Measurements from ENCODE around the gene LY6G5B.

LY6G5B gene

DNA sequence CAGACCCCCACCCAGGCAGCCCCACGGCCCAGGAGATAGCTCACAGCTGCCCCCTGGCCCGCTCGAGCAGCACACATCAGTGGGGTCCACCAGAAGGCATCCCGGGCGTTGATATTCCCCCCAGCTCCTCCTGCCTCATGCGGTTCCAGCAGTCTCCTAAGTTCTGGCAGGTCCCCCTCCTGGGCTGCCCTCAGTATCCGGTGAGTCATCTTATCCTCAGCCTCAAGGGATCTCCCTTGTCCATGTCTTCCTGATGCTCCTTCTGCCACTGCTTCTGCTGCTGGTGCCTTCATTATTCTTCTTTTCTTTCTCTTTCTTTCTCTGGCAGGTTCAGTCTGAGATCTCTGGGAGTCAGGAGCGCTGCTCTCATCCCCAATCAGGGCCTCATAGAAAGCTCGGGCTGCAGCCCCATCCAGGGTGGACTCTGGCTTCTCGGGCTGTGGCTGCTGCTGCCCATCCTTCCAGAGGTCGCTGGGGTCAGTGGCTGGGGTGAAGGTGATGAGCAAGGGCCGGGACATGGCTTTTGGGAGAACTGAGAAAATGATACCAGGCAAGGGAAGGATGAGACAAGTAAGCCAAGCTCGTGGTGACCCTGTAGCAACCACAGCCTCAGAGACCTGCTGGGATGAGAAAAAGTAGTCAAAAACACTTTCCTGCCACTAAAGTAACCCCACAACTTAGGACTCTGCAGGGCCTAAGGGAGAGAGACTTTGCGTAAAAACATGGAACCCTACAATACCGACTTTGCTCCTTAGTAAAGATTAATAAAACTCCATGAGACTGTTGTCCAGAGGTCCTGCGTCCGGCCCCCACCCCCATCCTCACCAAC is 5.6 kb upstream of the LY6G5B start:
- peak in 1 of 2 experiments; percentile 22 for DNase-seq

DNA sequence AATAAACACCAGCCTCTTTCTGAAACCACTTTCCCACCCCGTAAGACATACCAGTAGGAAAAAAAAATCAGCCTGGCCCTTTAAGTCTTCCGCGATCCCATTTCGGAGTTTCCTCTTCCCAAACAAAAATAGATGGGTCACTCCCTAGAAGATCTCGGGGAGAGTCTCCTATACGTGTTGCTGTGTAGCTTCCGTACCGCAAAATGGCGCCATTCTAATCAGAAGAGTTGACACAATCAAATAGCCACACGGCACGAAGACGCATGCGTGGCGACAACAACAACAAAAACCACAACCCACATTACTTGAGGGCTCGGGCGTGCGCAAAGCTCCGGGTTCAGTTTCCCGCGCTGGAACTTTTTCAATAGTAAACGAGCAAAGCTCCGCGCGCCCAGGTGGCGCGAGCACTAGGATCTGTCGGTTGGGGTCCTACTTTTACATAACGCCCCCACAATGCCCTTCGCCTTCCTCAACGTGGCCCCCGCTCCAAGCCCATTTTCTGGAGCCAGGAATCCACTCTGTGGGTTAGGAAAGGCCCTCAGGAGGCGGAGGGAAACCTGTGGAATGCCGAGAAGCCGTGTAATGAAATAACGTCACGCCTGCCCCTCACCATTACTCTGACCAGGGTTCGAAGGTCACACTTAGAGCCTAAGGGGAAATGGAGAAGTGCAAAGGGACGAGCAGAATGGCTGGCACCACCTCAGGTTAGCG is 4.8 kb upstream of the LY6G5B start, which contains the start of gene GPANK1:
TSS of gene GPANK1 (minus strand) at position 208 of the 711 bp plus-strand sequence. CDS start 519 bp downstream, outside the sequence.
- peak; percentile 93 to 96 for DNase-seq

DNA sequence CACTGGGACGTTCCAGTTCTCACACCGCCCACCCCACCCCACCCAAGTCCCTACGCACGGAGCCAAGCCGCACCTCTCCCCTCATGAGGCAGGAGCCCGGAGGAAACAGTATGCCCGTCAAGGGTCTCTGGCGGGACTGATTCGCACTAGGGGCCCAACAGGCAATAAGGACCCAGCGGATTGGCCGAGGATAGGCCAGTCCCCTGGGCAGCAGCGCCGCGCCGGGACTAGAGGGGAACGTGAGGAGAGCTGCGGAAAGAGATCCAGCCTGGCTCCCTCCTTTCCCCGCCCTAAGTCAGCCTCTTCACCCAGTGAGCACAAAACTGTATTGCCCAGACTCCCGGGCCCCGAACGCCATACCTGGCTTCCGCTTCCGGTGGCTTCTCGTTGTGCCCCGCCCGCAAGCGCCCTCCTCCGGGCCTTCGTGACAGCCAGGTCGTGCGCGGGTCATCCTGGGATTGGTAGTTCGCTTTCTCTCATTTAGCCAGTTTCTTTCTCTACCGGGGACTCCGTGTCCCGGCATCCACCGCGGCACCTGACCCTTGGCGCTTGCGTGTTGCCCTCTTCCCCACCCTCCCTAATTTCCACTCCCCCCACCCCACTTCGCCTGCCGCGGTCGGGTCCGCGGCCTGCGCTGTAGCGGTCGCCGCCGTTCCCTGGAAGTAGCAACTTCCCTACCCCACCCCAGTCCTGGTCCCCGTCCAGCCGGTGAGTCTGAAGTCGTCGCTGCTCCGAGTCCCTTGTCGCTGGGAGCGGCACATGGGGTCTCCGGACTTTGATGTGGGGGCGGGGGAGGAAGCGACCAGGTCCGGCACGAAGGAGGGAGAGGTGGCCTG is 4.1 kb upstream of the LY6G5B start, which contains the start of gene CSNK2B:
TSS of gene CSNK2B (plus strand) at position 580 of the 836 bp plus-strand sequence. CDS start 752 bp downstream, outside the sequence.
- DNase-seq = peak; percentile 97 to 98

DNA sequence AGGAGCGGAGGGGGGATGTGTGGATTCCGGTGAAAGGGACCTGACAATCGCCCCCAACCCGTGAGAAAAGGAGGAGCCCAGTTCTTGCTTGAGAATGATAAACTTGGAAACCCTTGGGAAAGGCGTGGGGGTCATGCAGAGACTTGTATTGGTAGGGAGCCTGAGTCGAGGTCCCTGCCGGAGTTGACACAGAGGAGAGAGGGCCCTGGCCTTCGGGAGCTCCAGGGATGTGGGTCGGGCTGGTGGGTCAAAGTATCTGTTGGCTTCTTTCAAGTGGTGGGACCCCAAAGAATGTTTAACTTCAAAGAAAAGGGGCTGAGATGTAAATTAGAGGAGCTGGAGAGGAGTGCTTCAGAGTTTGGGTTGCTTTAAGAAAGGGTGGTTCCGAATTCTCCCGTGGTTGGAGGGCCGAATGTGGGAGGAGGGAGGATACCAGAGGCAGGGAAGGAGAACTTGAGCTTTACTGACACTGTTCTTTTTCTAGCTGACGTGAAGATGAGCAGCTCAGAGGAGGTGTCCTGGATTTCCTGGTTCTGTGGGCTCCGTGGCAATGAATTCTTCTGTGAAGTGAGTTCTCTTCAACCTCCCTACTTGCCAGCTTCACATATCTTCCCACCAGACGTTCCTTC is 3.3 kb upstream of the LY6G5B start:
- no peak for DNase-seq

DNA sequence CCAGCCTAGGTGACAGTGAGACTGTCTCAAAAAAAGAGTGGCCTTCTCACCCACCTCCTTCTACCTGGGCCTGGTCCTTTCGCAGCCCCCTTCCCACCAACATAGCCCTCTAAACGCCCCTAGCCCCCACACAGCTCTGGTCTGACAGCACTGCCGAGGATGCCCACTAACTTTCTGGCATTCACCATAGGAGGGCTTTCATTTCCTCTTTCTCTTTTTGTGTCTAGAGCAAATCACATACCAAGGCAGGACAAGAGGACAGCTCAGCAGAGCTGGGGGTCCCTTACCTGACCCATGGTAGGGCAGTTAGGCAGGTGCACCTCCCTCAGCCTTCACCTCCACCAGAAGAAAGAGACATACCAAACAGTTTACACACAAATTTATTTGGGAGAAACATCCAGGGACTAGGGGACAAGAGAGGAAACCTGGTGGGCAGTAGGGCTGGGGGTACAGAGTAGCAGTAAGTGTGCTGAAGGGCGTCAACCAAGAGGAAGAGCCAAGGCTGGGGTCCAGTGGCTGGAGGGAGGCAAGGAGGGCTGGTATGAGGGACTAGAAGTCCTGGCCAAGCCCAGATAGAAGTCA is 6.6 kb downstream of the LY6G5B start:
- DNase-seq = no peak

DNA sequence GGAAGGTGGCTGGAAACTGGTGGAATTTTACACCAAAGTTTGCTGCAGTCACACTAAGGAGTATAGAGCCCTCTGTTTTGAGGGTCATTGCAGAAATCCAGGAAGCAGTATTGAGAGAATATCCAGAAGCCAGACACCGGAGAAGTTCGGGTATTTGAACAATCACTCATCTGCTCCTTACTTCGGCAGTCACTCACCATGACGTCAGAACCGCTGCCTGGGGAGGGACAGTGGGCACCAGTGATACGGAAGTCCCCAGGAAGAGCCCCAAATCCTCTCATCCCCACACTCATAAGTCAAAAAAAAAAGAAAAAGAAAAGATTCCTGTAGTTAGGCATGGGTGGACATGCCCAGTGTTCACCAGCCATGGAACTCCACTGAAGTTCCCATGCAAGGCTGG is 7.1 kb downstream of the LY6G5B start:
- DNase-seq = no peak

DNA sequence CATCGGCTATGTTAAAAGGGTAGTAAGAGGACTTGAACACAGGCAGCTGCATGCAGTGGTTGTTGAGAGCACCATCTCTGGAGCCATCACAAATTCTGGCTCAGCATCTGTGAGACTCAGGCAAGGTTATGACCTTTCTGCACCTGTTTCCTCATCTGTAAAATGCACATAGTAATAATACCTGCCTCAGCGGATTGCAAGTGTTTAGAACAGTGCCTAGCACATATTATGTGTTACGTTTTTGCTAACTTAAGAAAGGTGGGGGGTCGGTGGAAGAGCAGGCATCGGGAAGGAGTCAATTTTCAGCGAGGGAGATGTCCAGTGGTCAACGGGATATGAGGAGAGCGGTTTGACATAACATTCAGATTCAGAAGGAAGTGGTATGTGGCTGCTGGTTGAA is 8.2 kb downstream of the LY6G5B start:
- DNase-seq = no peak

DNA sequence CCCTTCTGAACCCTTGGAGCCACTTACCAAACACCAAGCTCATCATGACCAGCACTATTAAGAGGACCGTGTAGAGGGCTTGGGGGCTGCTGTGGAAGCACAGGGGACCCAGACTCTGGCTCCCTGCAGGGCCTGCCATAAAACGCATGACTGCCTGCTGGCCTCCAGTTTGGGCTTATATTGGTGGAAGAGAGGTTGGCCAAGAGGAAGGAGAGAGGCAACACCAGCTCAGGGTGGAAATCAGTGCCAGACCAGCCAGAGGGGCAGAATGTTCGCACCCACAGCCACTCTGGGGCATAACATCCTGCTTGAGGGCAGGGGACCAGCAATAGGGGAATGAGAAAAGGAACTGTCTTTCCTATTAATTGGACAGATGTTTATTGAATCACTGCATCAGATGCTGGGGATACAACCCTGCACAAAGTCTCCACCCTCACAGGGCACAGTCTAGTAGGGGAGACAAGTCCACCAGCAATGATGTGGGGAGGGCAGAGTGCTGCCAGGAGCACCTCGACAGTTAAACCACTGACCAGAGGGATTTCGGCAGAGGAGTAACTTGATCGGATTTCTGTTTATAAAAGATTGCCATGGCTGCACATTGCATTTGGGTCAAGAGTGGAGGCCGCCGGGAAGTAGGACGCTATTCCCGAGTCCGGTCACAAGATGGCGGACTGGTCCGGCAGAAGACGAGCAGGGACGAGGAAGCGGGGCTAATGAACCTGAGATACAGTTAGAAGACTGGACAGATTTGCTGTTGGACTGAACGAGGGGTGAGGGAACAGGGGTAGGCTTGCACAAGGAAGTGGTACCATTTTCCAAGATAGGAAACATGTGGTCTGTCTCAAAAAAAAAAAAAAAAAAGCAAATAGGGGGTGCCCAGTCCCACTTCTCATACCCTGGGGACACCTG is 10.7 kb downstream of the LY6G5B start, which contains the start of gene LY6G5C:
TSS of gene LY6G5C (minus strand) at position 842 of the 909 bp plus-strand sequence. CDS start at position 148, 694 bp downstream.
- peak; percentile 78 to 87 for DNase-seq

DNA sequence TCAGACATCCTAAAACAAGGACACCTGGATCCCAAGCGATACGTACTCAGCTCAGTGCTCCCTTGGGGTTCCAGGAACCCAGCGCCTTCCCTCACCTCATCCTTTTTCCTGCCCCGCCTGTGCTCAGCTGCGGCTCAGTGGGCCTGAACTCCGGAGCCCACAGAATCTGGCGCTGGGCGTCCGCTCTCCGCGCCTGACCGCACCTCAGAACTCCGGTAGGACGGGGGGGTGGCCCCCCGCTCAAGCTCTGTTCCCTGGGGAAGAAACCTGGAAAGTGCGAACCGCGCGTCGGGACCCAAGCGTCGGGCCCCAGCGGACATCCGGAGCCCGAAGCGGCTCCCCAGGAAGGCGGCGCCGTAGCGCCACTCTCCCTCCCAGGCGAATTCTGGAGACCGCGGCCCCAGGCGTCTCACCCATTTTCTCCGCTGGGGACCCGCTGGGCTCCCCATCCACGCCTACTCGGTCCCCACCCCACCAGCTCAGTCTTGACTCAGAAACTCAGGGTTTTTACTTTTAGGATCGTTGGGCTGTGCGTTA is 11.4 kb downstream of the LY6G5B start:
- peak in 1 of 2 experiments; percentile 77 for DNase-seq

DNA sequence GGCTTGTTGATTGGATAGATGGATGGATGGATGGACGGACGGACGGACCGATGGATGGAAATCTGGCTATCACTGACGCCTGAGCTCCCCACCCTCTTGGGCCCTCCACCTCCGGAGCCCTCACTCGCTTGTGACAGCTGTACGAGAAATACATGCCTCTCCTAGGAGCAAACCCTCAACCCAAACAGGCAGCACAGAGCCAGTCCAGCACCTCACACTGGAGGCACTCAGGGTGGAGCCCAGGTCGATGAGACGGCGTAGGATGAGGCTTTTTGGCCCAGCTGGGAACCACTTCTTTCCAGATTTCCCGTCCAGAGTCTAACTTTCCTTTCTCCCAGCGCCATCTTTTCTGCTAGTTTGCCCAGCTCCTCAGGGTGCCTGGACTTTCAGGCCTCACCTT is 13.8 kb downstream of the LY6G5B start:
- no peak for DNase-seq

DNA sequence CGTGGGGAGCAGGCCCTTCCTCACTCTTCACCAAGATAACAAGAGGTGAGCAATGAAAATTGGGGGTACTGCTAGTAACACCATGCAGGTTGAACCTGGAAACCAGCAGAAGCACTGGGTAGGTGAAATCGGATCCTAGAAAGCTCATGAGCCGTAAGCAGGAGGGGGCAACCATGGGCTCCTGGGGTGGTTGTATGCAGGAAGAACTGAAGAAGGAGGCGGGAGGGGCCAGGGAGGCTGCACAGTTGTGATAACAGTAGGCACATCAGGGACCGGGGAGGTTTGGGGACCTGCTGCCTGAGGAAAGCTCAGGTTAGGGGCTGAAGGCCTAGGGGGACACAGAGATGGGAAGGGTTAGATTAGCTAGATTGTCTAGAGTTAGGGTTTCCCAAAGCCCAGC is 16.7 kb downstream of the LY6G5B start:
- no peak for DNase-seq

DNA sequence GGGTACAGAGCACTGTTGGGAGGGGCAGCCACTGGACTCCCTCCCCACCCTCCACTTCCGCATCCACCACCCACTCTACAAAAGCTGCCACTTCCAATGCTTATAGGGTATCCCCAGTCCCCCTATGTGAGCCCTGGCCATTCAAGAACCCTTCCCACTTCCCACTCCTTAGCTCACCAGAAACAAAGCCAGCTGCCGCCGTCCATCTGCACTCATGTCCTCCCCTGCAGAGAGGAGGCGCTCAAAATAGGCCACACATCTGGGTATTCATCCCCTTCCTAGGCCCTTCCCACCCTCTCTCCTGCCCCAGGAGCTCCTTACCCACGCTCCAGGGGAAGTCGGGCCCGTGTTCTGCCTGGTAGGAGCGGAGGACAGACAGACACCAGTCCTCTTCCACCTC is 17.5 kb downstream of the LY6G5B start:
- no peak for DNase-seq

DNA sequence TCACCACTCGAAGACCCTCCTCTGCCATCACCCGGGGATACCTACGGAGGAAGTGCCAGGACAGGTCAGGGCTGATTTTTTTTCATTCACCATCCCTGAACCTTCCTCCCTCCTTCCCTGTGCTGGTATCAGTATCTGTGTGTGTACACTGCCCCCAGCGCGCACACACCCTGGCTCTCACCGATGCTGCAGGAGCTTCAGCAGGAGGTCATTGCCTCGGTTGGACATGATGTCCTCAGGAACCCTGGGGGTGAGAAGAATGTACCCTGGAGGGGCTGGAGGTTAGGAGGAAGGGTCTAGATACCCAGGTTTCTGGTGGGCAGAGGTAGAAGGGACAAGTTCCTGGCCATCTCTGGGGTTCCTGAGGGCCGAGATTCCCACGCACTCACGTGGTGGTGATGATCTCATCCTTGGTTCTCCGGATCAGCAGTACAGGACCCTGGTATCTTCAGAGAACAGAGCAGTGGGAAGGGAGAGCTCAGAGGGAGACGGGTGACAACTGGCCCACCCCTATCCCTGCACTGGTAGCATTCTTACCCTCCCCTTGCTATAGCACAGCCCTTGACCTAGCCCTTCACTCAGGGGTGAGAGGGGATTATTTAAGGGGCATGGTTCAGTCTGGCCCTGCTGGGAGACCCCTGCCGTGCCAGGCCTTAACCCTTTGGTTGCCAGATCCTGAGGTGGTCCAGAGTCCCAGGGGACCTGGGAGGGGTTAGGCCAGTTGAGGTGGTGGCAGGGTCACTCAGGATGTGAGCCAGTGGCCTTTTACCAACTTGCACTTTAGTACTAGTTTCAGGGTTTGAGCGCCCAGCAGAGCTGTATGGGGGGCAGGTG is 18.3 kb downstream of the LY6G5B start:
- no peak for DNase-seq

DNA sequence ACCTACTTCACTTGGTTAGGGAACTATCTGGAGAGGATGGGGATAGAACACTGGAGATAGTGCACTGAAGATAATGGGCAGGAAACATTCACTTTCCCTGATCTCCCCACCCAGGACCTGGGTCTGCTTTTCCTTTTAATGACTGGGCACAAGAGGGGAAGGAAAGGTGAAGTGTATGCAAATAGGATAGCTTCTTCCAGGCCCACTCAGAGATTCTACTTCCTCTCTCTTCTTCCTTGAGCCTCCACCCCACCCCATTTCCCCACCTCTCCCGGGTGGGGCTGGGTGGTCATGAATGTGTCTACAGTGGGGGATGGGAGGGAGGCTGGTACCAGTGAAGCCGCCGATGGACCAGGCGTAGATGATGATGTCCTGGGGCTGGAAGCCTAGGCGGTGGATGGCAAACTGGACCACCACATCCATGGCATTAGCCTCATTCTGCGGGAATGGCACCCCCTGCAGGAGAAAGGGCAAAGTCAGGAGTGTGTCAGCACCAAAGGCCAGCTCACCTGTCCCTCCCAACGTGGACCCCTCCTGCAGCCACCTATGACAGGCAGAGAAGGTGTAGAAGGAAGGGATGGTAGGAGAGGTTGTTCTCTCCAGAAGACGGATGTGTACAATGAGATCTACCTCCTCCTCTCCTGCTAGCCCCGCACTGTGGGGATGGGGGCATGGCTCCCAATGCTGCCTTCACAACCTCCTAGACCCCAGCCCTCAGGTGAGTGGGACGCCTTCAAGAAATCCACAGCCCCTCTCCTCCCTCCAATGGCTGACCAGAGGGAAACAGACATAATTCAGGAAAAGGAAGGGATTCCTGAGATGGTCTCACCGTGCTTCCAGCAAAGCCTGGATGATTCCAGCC is 19.7 kb downstream of the LY6G5B start:
- peak in 1 of 2 experiments; percentile 16 for DNase-seq

DNA sequence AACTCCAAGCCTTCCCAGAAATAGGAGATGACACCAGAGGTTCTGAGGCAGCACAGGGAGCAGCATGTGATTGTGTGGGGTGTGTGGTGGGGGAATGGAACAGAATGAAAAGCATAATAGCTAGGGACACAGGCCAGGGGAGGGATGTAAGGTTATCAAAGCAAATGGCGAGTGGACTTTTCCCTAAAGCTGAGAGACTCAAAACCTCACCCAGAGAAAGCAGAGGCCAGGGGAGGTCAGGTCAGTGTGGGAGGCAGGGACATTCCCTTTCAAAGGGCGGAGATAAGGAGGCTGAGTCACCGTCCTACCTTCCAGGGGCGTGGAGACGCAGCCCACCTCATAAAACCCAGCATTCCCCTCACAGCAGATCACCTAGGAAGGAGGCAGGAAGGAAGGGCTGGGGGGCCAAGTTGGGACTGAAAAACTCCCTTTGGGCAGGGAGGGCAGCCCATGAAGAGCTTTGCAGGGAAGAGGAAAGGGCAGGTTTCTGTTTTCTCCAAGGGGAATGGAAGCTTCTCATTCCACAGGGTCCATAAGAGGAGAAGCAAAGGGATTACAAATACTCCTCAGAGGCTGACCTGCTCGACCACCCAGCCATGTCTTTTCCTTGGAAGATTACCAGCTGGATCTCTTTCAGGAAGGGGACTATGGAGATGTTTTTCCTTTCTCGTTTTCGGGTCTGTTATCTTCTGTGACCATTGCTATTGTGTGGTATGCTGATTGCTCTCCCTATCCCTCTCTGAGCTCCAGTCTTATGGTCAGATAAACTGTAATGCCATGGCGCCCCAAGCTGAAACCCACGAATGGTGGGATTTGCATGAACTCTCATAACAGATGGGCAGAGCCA is 20.7 kb downstream of the LY6G5B start:
- no peak for DNase-seq

DNA sequence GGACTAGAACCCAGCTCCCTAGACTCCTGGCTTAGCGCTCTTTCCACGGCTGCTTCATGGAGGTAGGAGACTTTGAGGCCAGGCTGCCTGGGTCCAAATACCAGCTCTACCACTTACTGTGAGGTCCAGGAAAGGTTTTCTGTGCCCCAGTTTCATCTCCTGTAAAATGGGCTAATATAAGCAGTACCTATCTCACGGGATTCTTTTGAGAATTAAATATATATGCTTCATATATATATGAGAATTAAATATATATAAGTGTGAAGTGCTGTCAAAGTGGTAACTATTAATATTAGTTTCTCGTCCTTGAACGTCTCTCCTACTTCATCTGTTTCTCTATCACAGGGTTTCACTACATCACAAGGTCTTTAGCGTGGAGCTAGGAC is 21.3 kb downstream of the LY6G5B start:
- no peak for DNase-seq

DNA sequence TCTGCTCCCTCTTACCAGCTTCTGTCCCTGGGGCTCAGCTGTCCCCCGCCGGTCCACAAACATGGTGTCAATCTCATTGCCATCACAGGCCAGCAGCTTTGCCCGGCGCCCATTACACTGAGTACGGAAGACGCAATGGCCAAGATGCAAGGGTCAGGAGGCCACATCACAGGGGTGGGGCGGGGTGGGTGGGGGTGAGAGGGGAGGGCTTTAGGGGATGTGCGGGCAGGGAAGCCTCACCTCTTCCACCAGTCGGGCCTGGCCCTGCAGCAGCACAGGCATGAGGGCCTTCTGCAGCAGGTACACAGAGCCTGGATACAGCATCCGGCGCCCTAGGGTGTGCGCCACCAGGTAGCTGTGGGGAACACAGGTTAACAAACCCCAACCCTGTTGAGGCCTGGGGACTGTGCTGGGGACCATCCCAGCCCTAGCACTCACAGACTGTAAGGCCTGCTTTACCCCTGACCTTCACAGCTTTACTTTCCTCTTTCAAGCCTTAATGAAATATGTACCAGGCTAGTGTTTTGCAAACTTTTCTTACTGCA is 21.9 kb downstream of the LY6G5B start:
- DNase-seq = no peak
